Stimulated activated naive CD8-positive, alpha-beta T cell treated with anti-CD3 and anti-CD28 coated beads, Interleukin-15, amount 100 ng/mL, for 72 hours (primary cell): Measurements from ENCODE around the gene TVP23C.
"Not testable (repeated sequence)": the region's sequence is repeated elsewhere in the genome, so short reads cannot be mapped to it uniquely, and the experiment has no call there.

Experiments used
- ATAC-seq: fragments of 150-1000 bp; cut with Tn5 transposase; 2 replicates; pipeline ENCODE4 v1.10.0; 2021; ENCODE audit warnings: mild to moderate bottlenecking, moderate library complexity
- DNase-seq, 2 donors: peaks; one replicate each; pipeline ENCODE4 v3.0.0; 2021 to 2022
- H3K27ac Mint-ChIP-seq, 2 donors: one replicate each; pipeline ENCODE4 v1.8.0; 2022; ENCODE audit warnings: mild to moderate bottlenecking in 2 of 2, mixed read lengths in 2 of 2, moderate library complexity in 2 of 2
- H3K27me3 Mint-ChIP-seq: one replicate; pipeline ENCODE4 v1.8.0; 2022; ENCODE audit warnings: mixed read lengths
- H3K4me1 Mint-ChIP-seq: one replicate; pipeline ENCODE4 v1.8.0; 2022; ENCODE audit warnings: mild to moderate bottlenecking, mixed read lengths
- H3K4me3 Mint-ChIP-seq, 2 donors: one replicate each; pipeline ENCODE4 v1.8.0; 2022; ENCODE audit warnings: mild to moderate bottlenecking in 2 of 2, mixed read lengths in 2 of 2, moderate library complexity in 1 of 2
- H3K9me3 Mint-ChIP-seq, 2 donors: one replicate each; pipeline ENCODE4 v1.8.0; 2022; ENCODE audit warnings: mixed read lengths in 2 of 2

TVP23C gene

DNA sequence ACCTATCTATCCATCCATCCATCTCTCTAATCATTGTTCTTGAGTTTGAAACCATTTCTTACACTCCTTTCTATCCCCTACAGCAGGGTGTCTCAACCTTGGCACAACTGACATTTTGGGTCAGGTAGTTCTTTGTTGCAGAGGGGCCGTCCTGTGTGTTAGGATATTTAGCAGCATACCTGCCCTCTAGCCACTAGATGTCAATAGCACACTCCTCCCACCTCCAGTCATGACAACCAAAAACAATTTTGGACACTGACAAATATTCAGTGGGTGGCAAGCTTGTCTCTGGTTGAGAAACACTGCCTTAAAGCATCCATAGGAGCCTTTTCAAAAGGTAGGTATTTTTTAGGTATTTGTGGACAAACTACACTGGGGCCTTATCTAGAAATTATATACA, 10.4 kb downstream of the TVP23C start:
- H3K9me3 Mint-ChIP-seq, H3K27ac Mint-ChIP-seq, H3K27me3 Mint-ChIP-seq, H3K4me3 Mint-ChIP-seq, DNase-seq: not testable (repeated sequence)
- peaks cover 11% of the 10 kb centered on the region for H3K4me1 Mint-ChIP-seq
- peak; percentile 75 for ATAC-seq

GRCh38 chr17:15549552-15549951, 13.7 kb downstream of the TVP23C start:
- not testable (repeated sequence) for H3K27ac Mint-ChIP-seq, H3K4me1 Mint-ChIP-seq, ATAC-seq, DNase-seq, H3K4me3 Mint-ChIP-seq, H3K27me3 Mint-ChIP-seq, H3K9me3 Mint-ChIP-seq

DNA sequence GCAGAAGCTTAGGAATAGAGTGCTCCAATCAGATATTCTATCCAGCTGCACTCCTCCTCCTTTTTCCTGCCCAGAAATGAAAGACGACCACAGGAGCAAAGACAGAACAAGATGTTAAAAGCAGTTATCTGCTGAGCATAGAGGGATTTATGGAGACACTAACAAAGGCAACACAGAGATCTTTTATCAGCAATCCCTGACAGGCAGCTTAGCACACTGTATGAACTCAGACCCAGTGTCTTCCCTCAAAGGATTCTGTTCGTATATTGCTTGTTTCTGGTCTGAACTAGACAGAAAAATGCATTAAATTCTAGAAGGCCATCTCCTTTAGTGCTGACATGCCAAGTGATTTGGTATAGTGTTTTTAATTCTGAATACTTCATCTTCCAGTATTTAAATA, 16.7 kb downstream of the TVP23C start:
- not testable (repeated sequence) for H3K4me1 Mint-ChIP-seq, DNase-seq, H3K27ac Mint-ChIP-seq, ATAC-seq, H3K9me3 Mint-ChIP-seq, H3K27me3 Mint-ChIP-seq, H3K4me3 Mint-ChIP-seq

GRCh38 chr17:15540371-15541219, 22.7 kb downstream of the TVP23C start:
- not testable (repeated sequence) for H3K4me3 Mint-ChIP-seq, H3K27me3 Mint-ChIP-seq, H3K27ac Mint-ChIP-seq, H3K9me3 Mint-ChIP-seq, ATAC-seq, H3K4me1 Mint-ChIP-seq, DNase-seq

- not testable (repeated sequence) for H3K4me1 Mint-ChIP-seq, H3K4me3 Mint-ChIP-seq, DNase-seq, ATAC-seq, H3K9me3 Mint-ChIP-seq, H3K27me3 Mint-ChIP-seq, H3K27ac Mint-ChIP-seq
Observed at GRCh38 chr17:15533122-15533521, 30.2 kb downstream of the TVP23C start.

- H3K4me3 Mint-ChIP-seq, H3K27ac Mint-ChIP-seq, DNase-seq, H3K27me3 Mint-ChIP-seq, H3K9me3 Mint-ChIP-seq, H3K4me1 Mint-ChIP-seq: not testable (repeated sequence)
- ATAC-seq, result peak; percentile 60
Observed at GRCh38 chr17:15526292-15527218, 36.7 kb downstream of the TVP23C start.

GRCh38 chr17:15524990-15525985, 38.0 kb downstream of the TVP23C start:
- H3K27ac Mint-ChIP-seq, H3K4me3 Mint-ChIP-seq: not testable (repeated sequence)

GRCh38 chr17:15516150-15516549, 47.1 kb downstream of the TVP23C start:
- Mint-ChIP-seq H3K4me3 (no peak overlapping the region), H3K9me3 (no peaks in the 10 kb centered on the region), H3K27me3 (no peaks in the 10 kb centered on the region), H3K4me1 (no peaks in the 10 kb centered on the region), H3K27ac (no peak overlapping the region)
- ATAC-seq (no peak), DNase-seq (no peak)

More at GRCh38 chr17:15524990-15525985, 38.0 kb downstream of the TVP23C start:
- DNase-seq, H3K9me3 Mint-ChIP-seq, H3K27me3 Mint-ChIP-seq, H3K4me1 Mint-ChIP-seq, ATAC-seq: not testable (repeated sequence)

DNA sequence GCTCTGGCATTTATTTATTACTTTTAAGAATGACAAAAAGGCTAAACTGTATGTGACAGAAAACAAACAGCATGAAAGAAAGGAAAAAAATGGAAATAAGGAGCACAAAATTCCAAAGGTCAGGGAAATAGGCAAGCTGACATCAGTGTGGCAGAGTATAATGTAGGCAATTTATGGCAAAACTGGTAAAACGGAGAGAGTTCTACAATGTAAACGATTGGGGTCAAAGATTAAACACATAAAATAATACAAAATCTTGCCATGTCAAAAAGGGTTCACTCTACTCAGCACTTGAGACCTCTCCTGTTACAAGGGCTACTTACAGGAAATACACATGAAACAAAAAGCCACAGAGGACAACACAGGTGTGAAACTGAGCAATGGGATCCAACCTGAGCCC, 48.8 kb downstream of the TVP23C start:
- DNase-seq (no peak), ATAC-seq (no peak)
- Mint-ChIP-seq H3K9me3 (no peaks in the 10 kb centered on the region), H3K27me3 (no peaks in the 10 kb centered on the region), H3K4me1 (no peaks in the 10 kb centered on the region), H3K4me3 (no peak overlapping the region), H3K27ac (no peak overlapping the region)

GRCh38 chr17:15513856-15514459, 49.3 kb downstream of the TVP23C start:
- Mint-ChIP-seq H3K4me1 (no peaks in the 10 kb centered on the region), H3K4me3 (no peak overlapping the region), H3K27ac (no peak overlapping the region), H3K27me3 (no peaks in the 10 kb centered on the region), H3K9me3 (no peaks in the 10 kb centered on the region)
- ATAC-seq (no peak), DNase-seq (no peak)

- no peak overlapping the region for H3K4me3 Mint-ChIP-seq
- no peak for DNase-seq
- no peak for ATAC-seq
- H3K27ac Mint-ChIP-seq, result no peak overlapping the region
- no peaks in the 10 kb centered on the region for H3K9me3 Mint-ChIP-seq
- H3K27me3 Mint-ChIP-seq, result no peaks in the 10 kb centered on the region
- no peaks in the 10 kb centered on the region for H3K4me1 Mint-ChIP-seq
Observed at GRCh38 chr17:15513058-15513791, 50.1 kb downstream of the TVP23C start.

- Mint-ChIP-seq H3K27me3 (no peaks in the 10 kb centered on the region), H3K9me3 (no peaks in the 10 kb centered on the region), H3K4me1 (no peaks in the 10 kb centered on the region), H3K4me3 (no peak overlapping the region), H3K27ac (no peak overlapping the region)
- ATAC-seq (no peak), DNase-seq (no peak)
Observed at GRCh38 chr17:15512071-15512709, 51.1 kb downstream of the TVP23C start.

- H3K4me1 Mint-ChIP-seq, result no peaks in the 10 kb centered on the region
- peak; percentile 50 for ATAC-seq
- H3K9me3 Mint-ChIP-seq, result no peaks in the 10 kb centered on the region
- no peak for DNase-seq
- H3K4me3 Mint-ChIP-seq, result no peak overlapping the region
- no peak overlapping the region for H3K27ac Mint-ChIP-seq
- no peaks in the 10 kb centered on the region for H3K27me3 Mint-ChIP-seq
Observed at GRCh38 chr17:15511142-15511541, 52.1 kb downstream of the TVP23C start.

GRCh38 chr17:15510361-15510760, 52.9 kb downstream of the TVP23C start:
- Mint-ChIP-seq H3K27me3 (no peaks in the 10 kb centered on the region), H3K9me3 (no peaks in the 10 kb centered on the region), H3K4me3 (no peak overlapping the region), H3K4me1 (no peaks in the 10 kb centered on the region), H3K27ac (no peak overlapping the region)
- no peak for ATAC-seq
- DNase-seq, result no peak
